Chondrocyte (in vitro differentiated cells): ENCODE measurements around the gene STAG2. TPM values are rescaled to one million over a fixed set of nuclear protein-coding genes. Genes with fewer than 3 reads are reported as not detected.

Source experiments
- DNase-seq: peaks from one replicate; pipeline ENCODE4 v3.0.0; 2021; ENCODE audit warnings: mixed read lengths, low spot score
- H3K27ac Mint-ChIP-seq: one replicate; pipeline ENCODE4 v1.8.0; 2021; ENCODE audit warnings: mild to moderate bottlenecking, moderate library complexity, mixed read lengths; ENCODE audit not compliant: unreplicated experiment
- H3K27me3 Mint-ChIP-seq: 2 replicates; pipeline ENCODE4 v1.8.0; 2021; ENCODE audit warnings: low read depth, mixed read lengths
- H3K36me3 Mint-ChIP-seq: 2 replicates; pipeline ENCODE4 v1.8.0; 2021; ENCODE audit warnings: low read depth, mixed read lengths
- H3K4me1 Mint-ChIP-seq: 2 replicates; pipeline ENCODE4 v1.8.0; 2021; ENCODE audit warnings: low read depth, mild to moderate bottlenecking, mixed read lengths
- H3K4me3 Mint-ChIP-seq: one replicate; pipeline ENCODE4 v1.8.0; 2021; ENCODE audit warnings: mild to moderate bottlenecking, moderate library complexity, mixed read lengths; ENCODE audit not compliant: unreplicated experiment
- H3K9me3 Mint-ChIP-seq: 2 replicates; pipeline ENCODE4 v1.8.0; 2021; ENCODE audit warnings: low read depth, mixed read lengths
- long read RNA-seq: library from polyadenylated mRNA; stranded (forward); transcript quantifications from one replicate; pipeline ENCODE4 v2.0.0, GENCODE V29; 2021
- total RNA-seq: library from RNA; stranded (reverse); gene quantifications from 3 replicates; pipeline ENCODE4 v1.2.1, GENCODE V29; 2021
- TF ChIP-seq, protein P1 (sequence below): fragments of 200-600 bp; sonication (generic); IDR thresholded peaks from 2 replicates; pipeline ENCODE4 v1.5.0; 2021; ENCODE audit warnings: antibody characterized with exemption, mild to moderate bottlenecking, moderate library complexity

The STAG2 gene
- 36.1 to 48.8 TPM (median 39.4 TPM) in 3 replicates for total RNA-seq
- long read RNA-seq, full-length matches to known transcripts: 7 of 25 reads
- long read RNA-seq, partial matches to known transcripts: 8 of 25 reads
- long read RNA-seq, other reads (novel, unspliced or antisense): 10 of 25 reads

DNA sequence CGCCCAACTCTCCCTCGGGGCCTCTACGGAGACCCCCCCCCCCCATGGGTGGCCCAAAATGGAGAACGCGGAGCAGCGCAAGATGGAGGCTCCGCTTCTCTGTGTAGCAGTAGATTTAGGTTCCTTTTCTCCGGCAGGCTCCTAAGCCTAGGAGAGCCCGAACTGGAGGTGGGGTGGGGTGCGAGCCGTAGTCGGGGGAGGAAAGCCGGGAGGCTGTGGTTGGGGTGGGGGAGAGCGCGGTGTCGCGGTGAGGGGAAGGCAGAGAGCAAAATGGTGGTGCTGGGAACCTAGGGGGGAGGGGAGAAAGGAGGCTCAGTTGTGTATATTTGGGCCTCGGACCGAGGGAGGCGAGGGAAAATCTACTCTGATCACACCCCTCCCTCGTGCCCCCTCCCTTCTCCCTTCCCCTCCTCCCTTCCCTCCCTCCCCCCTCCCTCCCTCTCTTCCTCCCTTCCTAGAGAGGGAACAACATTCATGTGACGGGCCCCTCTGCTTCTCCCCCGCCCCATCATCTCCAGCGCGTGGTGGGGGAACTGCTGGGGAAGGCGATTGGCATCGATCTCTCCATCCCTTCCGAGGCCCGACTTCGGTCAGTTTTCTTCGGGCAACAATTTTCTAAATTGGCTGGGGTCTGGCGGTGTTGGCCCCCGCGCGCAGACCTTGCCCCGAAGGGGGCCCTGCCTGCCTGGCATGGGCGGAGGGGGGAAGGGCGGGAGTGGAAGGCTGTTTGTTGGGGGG is at the start of gene STAG2:
STAG2 (plus strand) TSS at position 439 of the 738 bp plus-strand sequence. CDS start 60,922 bp downstream, outside the sequence.
- H3K4me3 Mint-ChIP-seq: peak within 1 kb of the TSS; percentile 92
- H3K4me1 Mint-ChIP-seq: peaks cover 24% of the 10 kb centered on the region
- peak within 1 kb of the TSS; percentile 99 for H3K27ac Mint-ChIP-seq
- no peak for DNase-seq
- H3K36me3 Mint-ChIP-seq: no peaks in the 10 kb centered on the region
- TF ChIP-seq, protein P1, sequence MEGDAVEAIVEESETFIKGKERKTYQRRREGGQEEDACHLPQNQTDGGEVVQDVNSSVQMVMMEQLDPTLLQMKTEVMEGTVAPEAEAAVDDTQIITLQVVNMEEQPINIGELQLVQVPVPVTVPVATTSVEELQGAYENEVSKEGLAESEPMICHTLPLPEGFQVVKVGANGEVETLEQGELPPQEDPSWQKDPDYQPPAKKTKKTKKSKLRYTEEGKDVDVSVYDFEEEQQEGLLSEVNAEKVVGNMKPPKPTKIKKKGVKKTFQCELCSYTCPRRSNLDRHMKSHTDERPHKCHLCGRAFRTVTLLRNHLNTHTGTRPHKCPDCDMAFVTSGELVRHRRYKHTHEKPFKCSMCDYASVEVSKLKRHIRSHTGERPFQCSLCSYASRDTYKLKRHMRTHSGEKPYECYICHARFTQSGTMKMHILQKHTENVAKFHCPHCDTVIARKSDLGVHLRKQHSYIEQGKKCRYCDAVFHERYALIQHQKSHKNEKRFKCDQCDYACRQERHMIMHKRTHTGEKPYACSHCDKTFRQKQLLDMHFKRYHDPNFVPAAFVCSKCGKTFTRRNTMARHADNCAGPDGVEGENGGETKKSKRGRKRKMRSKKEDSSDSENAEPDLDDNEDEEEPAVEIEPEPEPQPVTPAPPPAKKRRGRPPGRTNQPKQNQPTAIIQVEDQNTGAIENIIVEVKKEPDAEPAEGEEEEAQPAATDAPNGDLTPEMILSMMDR: no peak
- peaks cover 7% of the 10 kb centered on the region for H3K9me3 Mint-ChIP-seq
- no peaks in the 10 kb centered on the region for H3K27me3 Mint-ChIP-seq

DNA sequence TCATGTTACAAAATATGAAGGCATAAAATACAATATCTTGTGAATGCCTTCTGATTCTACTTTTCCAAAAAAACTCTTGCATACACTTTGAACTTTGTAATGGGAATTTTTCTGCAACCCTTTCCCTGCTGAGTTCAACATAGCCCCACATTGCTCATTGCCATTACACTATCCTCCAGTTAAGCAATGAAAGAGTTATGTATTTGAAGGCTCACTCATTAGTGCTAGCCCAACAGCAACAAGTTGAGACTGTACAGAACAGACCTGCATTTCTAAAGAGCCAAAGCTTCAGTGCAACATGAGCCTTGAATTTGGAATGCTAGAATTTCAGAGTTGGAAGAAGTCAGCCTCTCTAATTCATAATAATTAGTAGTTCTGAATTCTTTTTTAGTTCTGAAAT is 44.4 kb upstream of the STAG2 start:
- no peak for DNase-seq
- TF ChIP-seq, protein P1: no peak
- Mint-ChIP-seq H3K27me3 (no peaks in the 10 kb centered on the region), H3K4me3 (no peak overlapping the region), H3K4me1 (peaks cover 4% of the 10 kb centered on the region), H3K9me3 (no peaks in the 10 kb centered on the region), H3K36me3 (no peaks in the 10 kb centered on the region), H3K27ac (no peak overlapping the region)

DNA sequence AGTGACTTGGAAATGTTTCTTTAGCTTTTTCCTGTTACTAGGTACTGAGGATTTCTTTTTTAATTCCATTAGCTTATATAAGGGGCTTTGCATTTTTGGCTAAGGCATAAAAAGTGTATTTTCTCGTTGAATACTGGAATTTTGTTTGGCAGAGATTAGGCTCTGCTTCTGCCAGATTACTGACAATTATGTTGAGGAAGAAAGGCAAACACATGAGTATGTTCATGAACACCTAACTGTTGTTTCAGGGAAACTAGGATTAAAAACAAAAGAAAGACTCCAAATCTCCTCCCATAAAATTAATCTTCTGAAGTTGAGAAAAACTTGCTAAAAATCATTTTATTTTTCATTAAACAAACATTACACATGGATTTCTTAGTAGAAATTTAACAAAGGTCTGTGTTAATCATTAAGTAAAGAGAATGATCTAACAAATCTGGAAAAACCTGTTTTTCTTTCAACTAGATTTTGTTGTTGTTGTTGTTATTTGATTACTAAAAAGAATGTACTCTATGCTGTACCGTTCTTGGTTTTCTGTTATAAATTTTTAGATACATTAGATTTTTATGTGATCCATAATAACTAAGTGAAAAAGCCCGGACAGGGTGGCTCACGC is 43.3 kb upstream of the STAG2 start:
- Mint-ChIP-seq H3K9me3 (peaks cover 4% of the 10 kb centered on the region), H3K27ac (no peak overlapping the region), H3K36me3 (no peaks in the 10 kb centered on the region), H3K4me1 (peaks cover 4% of the 10 kb centered on the region), H3K27me3 (no peaks in the 10 kb centered on the region), H3K4me3 (no peak overlapping the region)
- DNase-seq: no peak
- TF ChIP-seq, protein P1: no peak

DNA sequence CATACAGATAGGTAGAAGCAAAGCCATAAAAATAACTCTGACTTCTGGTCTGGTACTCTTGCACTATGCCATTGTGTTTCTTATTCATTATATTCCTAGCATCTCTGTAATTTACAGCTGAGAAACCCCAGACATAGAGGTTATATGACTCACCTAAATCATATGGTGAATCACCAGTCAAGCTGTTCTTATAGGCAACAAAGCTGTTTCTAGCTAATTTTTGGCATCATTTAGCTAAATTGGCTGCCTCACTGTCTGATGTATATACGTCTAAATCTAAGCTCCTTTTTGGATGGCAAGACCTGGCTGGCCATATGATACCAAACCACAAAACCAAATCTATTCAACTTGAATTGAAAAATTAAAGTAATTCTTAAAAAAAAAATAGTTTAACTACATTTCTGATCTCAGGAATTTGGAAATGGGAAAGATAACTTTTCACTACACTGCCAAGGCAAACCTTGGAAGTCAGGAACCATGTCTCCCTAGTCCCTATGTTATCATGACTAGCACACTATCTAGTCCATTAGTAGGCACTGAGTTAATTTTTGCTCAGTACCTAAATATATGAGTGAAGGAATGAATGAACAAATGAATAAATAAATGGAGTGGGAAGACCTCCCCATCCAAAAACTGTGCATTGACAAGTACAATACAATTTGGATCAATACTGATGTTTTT is 41.3 kb upstream of the STAG2 start:
- Mint-ChIP-seq H3K27me3 (no peaks in the 10 kb centered on the region), H3K4me1 (peaks cover 4% of the 10 kb centered on the region), H3K9me3 (peaks cover 4% of the 10 kb centered on the region), H3K36me3 (no peaks in the 10 kb centered on the region), H3K4me3 (no peak overlapping the region), H3K27ac (no peak overlapping the region)
- TF ChIP-seq, protein P1: no peak
- DNase-seq: no peak

DNA sequence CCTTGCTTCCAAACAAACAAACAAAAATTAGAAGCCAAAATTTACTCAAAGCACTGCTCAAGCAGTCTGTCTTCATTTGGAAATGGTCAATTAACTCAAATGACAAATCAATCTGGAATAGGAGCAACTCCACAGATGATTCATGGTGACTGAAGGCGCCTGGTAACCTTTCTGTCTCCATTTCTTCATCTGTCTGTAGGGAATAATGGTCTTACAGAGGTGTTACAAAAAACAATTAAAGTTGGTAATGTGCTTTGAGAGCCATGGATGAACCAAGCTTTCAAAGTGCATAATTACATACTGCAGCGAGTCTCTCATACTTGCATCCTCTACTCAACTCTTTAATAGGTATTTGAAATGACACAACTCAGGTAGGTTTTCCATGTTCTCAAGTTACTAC is 38.3 kb upstream of the STAG2 start:
- Mint-ChIP-seq H3K9me3 (peaks cover 4% of the 10 kb centered on the region), H3K27ac (no peak overlapping the region), H3K27me3 (no peaks in the 10 kb centered on the region), H3K4me3 (no peak overlapping the region), H3K36me3 (no peaks in the 10 kb centered on the region), H3K4me1 (peaks cover 7% of the 10 kb centered on the region)
- TF ChIP-seq, protein P1: no peak
- no peak for DNase-seq
